ENCODE data around the gene ECM1.

DNA sequence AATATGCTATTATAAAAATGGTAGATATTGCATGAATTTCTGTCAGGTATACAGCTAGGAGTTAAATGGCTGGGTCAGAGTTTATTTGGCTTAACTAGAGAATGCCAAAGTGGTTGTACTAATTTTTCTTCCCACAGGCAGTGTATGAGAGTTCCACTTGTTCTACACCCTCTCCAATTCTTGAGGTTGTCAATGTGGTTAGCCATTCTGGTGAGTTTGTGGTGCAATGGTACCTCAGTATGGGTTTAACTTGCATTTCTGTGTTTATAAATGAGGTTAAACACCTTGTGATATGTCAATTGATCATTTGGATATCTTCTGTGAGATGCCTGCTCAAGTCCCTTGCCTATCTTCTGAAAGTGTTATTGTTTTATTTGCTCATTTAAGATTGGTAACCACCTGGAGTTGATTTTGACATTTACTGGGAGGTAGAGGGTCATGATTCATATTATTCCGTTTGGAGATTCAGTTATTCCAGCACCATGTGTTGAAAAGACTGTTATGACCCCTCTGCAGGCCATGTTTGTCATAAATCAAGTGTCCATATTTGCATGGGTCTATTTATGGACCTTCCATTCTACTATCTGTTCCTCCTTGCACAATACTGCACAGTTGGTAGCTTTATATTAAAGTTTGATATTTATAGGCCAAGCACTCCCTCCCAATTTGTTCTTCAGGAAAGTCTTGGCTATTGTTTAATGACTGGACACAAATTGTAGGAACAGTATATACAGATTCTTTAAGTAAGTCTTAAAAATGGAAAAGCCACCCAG lies 13.5 kb downstream of the ECM1 start:
- TF ChIP-seq, protein P1, sequence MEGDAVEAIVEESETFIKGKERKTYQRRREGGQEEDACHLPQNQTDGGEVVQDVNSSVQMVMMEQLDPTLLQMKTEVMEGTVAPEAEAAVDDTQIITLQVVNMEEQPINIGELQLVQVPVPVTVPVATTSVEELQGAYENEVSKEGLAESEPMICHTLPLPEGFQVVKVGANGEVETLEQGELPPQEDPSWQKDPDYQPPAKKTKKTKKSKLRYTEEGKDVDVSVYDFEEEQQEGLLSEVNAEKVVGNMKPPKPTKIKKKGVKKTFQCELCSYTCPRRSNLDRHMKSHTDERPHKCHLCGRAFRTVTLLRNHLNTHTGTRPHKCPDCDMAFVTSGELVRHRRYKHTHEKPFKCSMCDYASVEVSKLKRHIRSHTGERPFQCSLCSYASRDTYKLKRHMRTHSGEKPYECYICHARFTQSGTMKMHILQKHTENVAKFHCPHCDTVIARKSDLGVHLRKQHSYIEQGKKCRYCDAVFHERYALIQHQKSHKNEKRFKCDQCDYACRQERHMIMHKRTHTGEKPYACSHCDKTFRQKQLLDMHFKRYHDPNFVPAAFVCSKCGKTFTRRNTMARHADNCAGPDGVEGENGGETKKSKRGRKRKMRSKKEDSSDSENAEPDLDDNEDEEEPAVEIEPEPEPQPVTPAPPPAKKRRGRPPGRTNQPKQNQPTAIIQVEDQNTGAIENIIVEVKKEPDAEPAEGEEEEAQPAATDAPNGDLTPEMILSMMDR (conservative IDR thresholded peaks at IDR 0.05): no peak
- TF ChIP-seq EZH2 (IDR thresholded peaks at IDR 0.05; ENCODE audit: low read depth): no peak
